ENCODE data around the gene RPL35. TPM values are rescaled to one million over a fixed set of nuclear protein-coding genes. Genes with fewer than 3 reads are reported as not detected.
"Not testable (repeated sequence)": the region's sequence is repeated elsewhere in the genome, so short reads cannot be mapped to it uniquely, and the experiment has no call there.

Gene RPL35
- total and polyA plus RNA-seq, 4 experiments from 2014 or later = 1,440 to 2,014 (median 1,734) TPM

GRCh38 chr9:124844291-124844690 lies 17.5 kb downstream of the RPL35 start:
- ChIA-PET POLR2A (ENCODE audit: partially characterized antibody) (no interaction called here), CTCF (ENCODE audit: partially characterized antibody) (no interaction called here)
- H3K36me3 ChIP-seq (ENCODE audit: insufficient read depth, low read length) = no peaks in the 10 kb centered on the region
- H3K4me1 ChIP-seq (ENCODE audit: insufficient read depth, low read length) = no peaks in the 10 kb centered on the region
- H3K9me3 ChIP-seq (ENCODE audit: control insufficient read depth in 1 of 2, low read length in 2 of 2) = no peaks in the 10 kb centered on the region
- no peaks in the 10 kb centered on the region for H3K4me1 Mint-ChIP-seq
- no peak overlapping the region for H3K4me3 Mint-ChIP-seq
- H3K27ac Mint-ChIP-seq = no peak overlapping the region
- no peak for DNase-seq
- H3K27ac ChIP-seq (ENCODE audit: low read depth, low read length) = no peak overlapping the region
- no peak overlapping the region for H3K4me3 ChIP-seq (ENCODE audit: low read length in 2 of 2)
- no peaks in the 10 kb centered on the region for H3K9me3 Mint-ChIP-seq
- peaks cover 0 to 2% of the 10 kb centered on the region in 2 donors for H3K27me3 Mint-ChIP-seq
- intact Hi-C loops (cut with micrococcal nuclease) = no loop called here
- H3K27me3 ChIP-seq (ENCODE audit: insufficient read depth, low read length) = peaks cover 4% of the 10 kb centered on the region
- H3K36me3 Mint-ChIP-seq = no peaks in the 10 kb centered on the region

GRCh38 chr9:124843456-124844034 lies 18.2 kb downstream of the RPL35 start:
- no peaks in the 10 kb centered on the region for H3K36me3 ChIP-seq (ENCODE audit: insufficient read depth, low read length)
- H3K4me3 ChIP-seq (ENCODE audit: low read length in 2 of 2) = no peak overlapping the region
- intact Hi-C loops (cut with micrococcal nuclease) = no loop called here
- H3K27me3 ChIP-seq (ENCODE audit: insufficient read depth, low read length) = peaks cover 4% of the 10 kb centered on the region
- Mint-ChIP-seq H3K36me3 (no peaks in the 10 kb centered on the region), H3K27me3 (peaks cover 0 to 2% of the 10 kb centered on the region in 2 donors), H3K4me3 (no peak overlapping the region), H3K27ac (no peak overlapping the region), H3K4me1 (no peaks in the 10 kb centered on the region), H3K9me3 (no peaks in the 10 kb centered on the region)
- H3K9me3 ChIP-seq (ENCODE audit: control insufficient read depth in 1 of 2, low read length in 2 of 2) = no peaks in the 10 kb centered on the region
- H3K27ac ChIP-seq (ENCODE audit: low read depth, low read length) = no peak overlapping the region
- DNase-seq = no peak
- H3K4me1 ChIP-seq (ENCODE audit: insufficient read depth, low read length) = no peaks in the 10 kb centered on the region
- POLR2A ChIA-PET (ENCODE audit: partially characterized antibody) = no interaction called here
- CTCF ChIA-PET (ENCODE audit: partially characterized antibody) = interaction anchor here (0.7 to 1.0 kb wide), 3 partner anchors 9 to 1583 kb away, joined by 3 to 4 read pairs (median 3); partner anchors contain the start of gene WDR38

- Mint-ChIP-seq H3K27me3 (peaks cover 10 to 12% of the 10 kb centered on the region in 2 donors), H3K4me3 (no peak overlapping the region), H3K9me3 (no peaks in the 10 kb centered on the region), H3K4me1 (peaks cover 0 to 8% (median 0%) of the 10 kb centered on the region in 4 donors), H3K36me3 (no peaks in the 10 kb centered on the region), H3K27ac (no peak overlapping the region)
- Histone ChIP-seq H3K9me3 (ENCODE audit: control insufficient read depth in 1 of 2, low read length in 2 of 2) (no peaks in the 10 kb centered on the region), H3K4me3 (ENCODE audit: low read length in 2 of 2) (no peak overlapping the region), H3K27ac (ENCODE audit: low read depth, low read length) (no peak overlapping the region), H3K4me1 (ENCODE audit: insufficient read depth, low read length) (no peaks in the 10 kb centered on the region), H3K36me3 (ENCODE audit: insufficient read depth, low read length) (no peaks in the 10 kb centered on the region), H3K27me3 (ENCODE audit: insufficient read depth, low read length) (peaks cover 4% of the 10 kb centered on the region)
- intact Hi-C loops (cut with micrococcal nuclease) = no loop called here
- POLR2A ChIA-PET (ENCODE audit: partially characterized antibody) = interaction anchor here (1.2 kb wide), 1 partner anchor 21 kb away, joined by 3 read pairs; the partner anchor contains the start of genes ARPC5L and RPL35
- no peak for DNase-seq
- CTCF ChIA-PET (ENCODE audit: partially characterized antibody) = interaction anchor here (1.5 to 1.7 kb wide), 2 partner anchors 12 to 527 kb away, joined by 3 to 14 read pairs; partner anchors contain the start of gene WDR38
These were observed 20.5 kb downstream of the RPL35 start for GRCh38 chr9:124841075-124841821.

GRCh38 chr9:124840300-124840833 lies 21.4 kb downstream of the RPL35 start:
- DNase-seq = no peak
- Histone ChIP-seq H3K27ac (ENCODE audit: low read depth, low read length) (no peak overlapping the region), H3K9me3 (ENCODE audit: control insufficient read depth in 1 of 2, low read length in 2 of 2) (no peaks in the 10 kb centered on the region), H3K4me3 (ENCODE audit: low read length in 2 of 2) (no peak overlapping the region), H3K36me3 (ENCODE audit: insufficient read depth, low read length) (no peaks in the 10 kb centered on the region), H3K4me1 (ENCODE audit: insufficient read depth, low read length) (no peaks in the 10 kb centered on the region), H3K27me3 (ENCODE audit: insufficient read depth, low read length) (peaks cover 4% of the 10 kb centered on the region)
- Mint-ChIP-seq H3K27me3 (peaks cover 14 to 15% of the 10 kb centered on the region in 2 donors), H3K36me3 (no peaks in the 10 kb centered on the region), H3K4me3 (no peak overlapping the region), H3K27ac (no peak overlapping the region), H3K9me3 (no peaks in the 10 kb centered on the region), H3K4me1 (peaks cover 0 to 8% (median 0%) of the 10 kb centered on the region in 4 donors)
- intact Hi-C loops (cut with micrococcal nuclease) = no loop called here
- POLR2A ChIA-PET (ENCODE audit: partially characterized antibody) = interaction anchor here (0.9 to 1.2 kb wide), 2 partner anchors 22 to 68 kb away, joined by 3 read pairs; partner anchors contain the start of genes ARPC5L and RPL35
- CTCF ChIA-PET (ENCODE audit: partially characterized antibody) = interaction anchor here (1.0 to 1.7 kb wide), 4 partner anchors 13 to 528 kb away, joined by 3 to 14 read pairs (median 5); partner anchors contain the start of gene WDR38

- ChIA-PET POLR2A (ENCODE audit: partially characterized antibody) (interaction anchor here (0.9 to 1.2 kb wide), 2 partner anchors 22 to 67 kb away, joined by 3 read pairs; partner anchors contain the start of genes ARPC5L and RPL35), CTCF (ENCODE audit: partially characterized antibody) (interaction anchor here (1.0 to 1.7 kb wide), 4 partner anchors 14 to 529 kb away, joined by 3 to 14 read pairs (median 5); partner anchors contain the start of gene WDR38)
- no peak for DNase-seq
- no peak overlapping the region for H3K27ac ChIP-seq (ENCODE audit: low read depth, low read length)
- H3K27me3 ChIP-seq (ENCODE audit: insufficient read depth, low read length) = peaks cover 4% of the 10 kb centered on the region
- H3K9me3 ChIP-seq (ENCODE audit: control insufficient read depth in 1 of 2, low read length in 2 of 2) = no peaks in the 10 kb centered on the region
- no peaks in the 10 kb centered on the region for H3K36me3 ChIP-seq (ENCODE audit: insufficient read depth, low read length)
- Mint-ChIP-seq H3K27ac (no peak overlapping the region), H3K36me3 (no peaks in the 10 kb centered on the region), H3K4me3 (peak overlapping the region in 1 of 8 donors; percentile 1), H3K27me3 (peaks cover 15 to 16% of the 10 kb centered on the region in 2 donors), H3K4me1 (peaks cover 0 to 8% (median 0%) of the 10 kb centered on the region in 4 donors), H3K9me3 (no peaks in the 10 kb centered on the region)
- no peaks in the 10 kb centered on the region for H3K4me1 ChIP-seq (ENCODE audit: insufficient read depth, low read length)
- H3K4me3 ChIP-seq (ENCODE audit: low read length in 2 of 2) = no peak overlapping the region
- intact Hi-C loops (cut with micrococcal nuclease) = no loop called here
These were observed 22.0 kb downstream of the RPL35 start for GRCh38 chr9:124839612-124840299.

- intact Hi-C loops (cut with micrococcal nuclease); H3K9me3 ChIP-seq (ENCODE audit: control insufficient read depth in 1 of 2, low read length in 2 of 2); H3K4me3 ChIP-seq (ENCODE audit: low read length in 2 of 2); H3K27ac ChIP-seq (ENCODE audit: low read depth, low read length); H3K27ac Mint-ChIP-seq; POLR2A ChIA-PET (ENCODE audit: partially characterized antibody); DNase-seq; H3K36me3 Mint-ChIP-seq; H3K9me3 Mint-ChIP-seq; H3K4me1 ChIP-seq (ENCODE audit: insufficient read depth, low read length); H3K4me1 Mint-ChIP-seq; H3K4me3 Mint-ChIP-seq; H3K36me3 ChIP-seq (ENCODE audit: insufficient read depth, low read length); H3K27me3 ChIP-seq (ENCODE audit: insufficient read depth, low read length): not testable (repeated sequence)
- peaks cover 15 to 20% of the 10 kb centered on the region in 2 donors for H3K27me3 Mint-ChIP-seq
- CTCF ChIA-PET (ENCODE audit: partially characterized antibody) = interaction anchor here (1.4 kb wide), 1 partner anchor 15 kb away, joined by 4 read pairs; no protein-coding TSS in a partner anchor
These were observed 23.0 kb downstream of the RPL35 start for GRCh38 chr9:124838567-124839275.
